ENCODE results near the gene INTS4.

DNA sequence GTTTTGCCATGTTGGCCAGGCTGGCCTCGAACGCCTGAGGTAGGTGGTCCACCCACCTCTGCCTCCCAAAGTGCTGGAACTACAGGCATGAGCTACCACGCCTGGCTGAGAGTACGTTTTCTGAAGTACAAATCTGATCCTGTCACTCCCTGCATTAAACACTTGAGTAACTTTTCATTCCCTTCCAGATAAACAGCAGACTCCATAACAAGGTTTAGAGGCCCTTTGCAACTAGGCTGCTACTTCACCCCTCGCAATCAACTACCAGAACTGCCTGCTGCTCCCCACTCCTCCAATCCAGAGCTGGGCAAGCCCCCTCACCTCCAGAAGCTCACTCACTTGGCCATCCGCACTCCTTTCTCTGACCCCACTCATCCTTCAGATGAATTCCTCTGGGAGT is 27.1 kb upstream of the INTS4 start:
- TF ChIP-seq, protein P1, sequence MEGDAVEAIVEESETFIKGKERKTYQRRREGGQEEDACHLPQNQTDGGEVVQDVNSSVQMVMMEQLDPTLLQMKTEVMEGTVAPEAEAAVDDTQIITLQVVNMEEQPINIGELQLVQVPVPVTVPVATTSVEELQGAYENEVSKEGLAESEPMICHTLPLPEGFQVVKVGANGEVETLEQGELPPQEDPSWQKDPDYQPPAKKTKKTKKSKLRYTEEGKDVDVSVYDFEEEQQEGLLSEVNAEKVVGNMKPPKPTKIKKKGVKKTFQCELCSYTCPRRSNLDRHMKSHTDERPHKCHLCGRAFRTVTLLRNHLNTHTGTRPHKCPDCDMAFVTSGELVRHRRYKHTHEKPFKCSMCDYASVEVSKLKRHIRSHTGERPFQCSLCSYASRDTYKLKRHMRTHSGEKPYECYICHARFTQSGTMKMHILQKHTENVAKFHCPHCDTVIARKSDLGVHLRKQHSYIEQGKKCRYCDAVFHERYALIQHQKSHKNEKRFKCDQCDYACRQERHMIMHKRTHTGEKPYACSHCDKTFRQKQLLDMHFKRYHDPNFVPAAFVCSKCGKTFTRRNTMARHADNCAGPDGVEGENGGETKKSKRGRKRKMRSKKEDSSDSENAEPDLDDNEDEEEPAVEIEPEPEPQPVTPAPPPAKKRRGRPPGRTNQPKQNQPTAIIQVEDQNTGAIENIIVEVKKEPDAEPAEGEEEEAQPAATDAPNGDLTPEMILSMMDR (conservative IDR thresholded peaks at IDR 0.05; ENCODE audit: low read length), result no peak
- TF ChIP-seq EZH2phosphoT487 (IDR thresholded peaks at IDR 0.05; ENCODE audit: borderline replicate concordance), result no peak

Data from Loucy (cell line).